Measurements from ENCODE around the gene FAM9C. TPM values are rescaled to one million over a fixed set of nuclear protein-coding genes. Genes with fewer than 3 reads are reported as not detected.

The FAM9C gene
- total RNA-seq, 1 experiment from 2014 or later = under 0.01 TPM

Other genes with a start within 250 kb of the FAM9C start
- not detected in 2 replicates for gene TLR7, start 177.5 kb downstream of the FAM9C start, total RNA-seq (2014; rRNA removed; shearing (Covaris generic))
- not detected in 2 replicates for gene TLR8, start 138.0 kb downstream of the FAM9C start, total RNA-seq (2014; rRNA removed; shearing (Covaris generic))
- gene TMSB4X, start 69.5 kb downstream of the FAM9C start, total RNA-seq (2014; rRNA removed; shearing (Covaris generic)) = 3,554 and 3,782 TPM in 2 replicates

All from RPMI7951 (cell line).